ENCODE results near the gene SDE2. TPM values are rescaled to one million over a fixed set of nuclear protein-coding genes. Genes with fewer than 3 reads are reported as not detected.

SDE2 gene
- total RNA-seq, 1 donor from 2014 or later: 20.0 TPM

DNA sequence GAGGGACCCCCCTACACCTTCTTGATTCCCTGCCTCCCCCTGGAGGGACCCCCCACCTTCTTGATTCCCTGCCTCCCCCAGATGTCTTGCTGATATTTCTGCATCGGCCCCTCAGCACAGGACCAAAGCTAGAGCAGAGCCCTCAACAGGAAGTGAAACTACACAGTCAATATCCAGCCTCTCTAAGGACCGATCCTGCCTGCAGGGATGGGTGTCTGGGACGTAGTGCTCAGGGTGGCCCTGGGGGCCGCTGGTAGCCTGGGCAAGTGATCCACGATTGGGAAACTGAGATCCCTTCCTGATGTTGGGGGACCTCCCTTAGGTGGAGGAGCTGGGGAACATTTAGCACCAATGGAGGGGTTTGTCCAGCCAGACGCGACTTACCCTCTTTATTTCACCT lies 54.2 kb downstream of the SDE2 start:
- H3K4me1 Mint-ChIP-seq (ENCODE audit: unreplicated experiment): peaks cover 8% of the 10 kb centered on the region
- H3K36me3 Mint-ChIP-seq (ENCODE audit: unreplicated experiment): no peaks in the 10 kb centered on the region
- peaks cover 32% of the 10 kb centered on the region for H3K27me3 Mint-ChIP-seq (ENCODE audit: unreplicated experiment)
- no peak overlapping the region for H3K4me3 Mint-ChIP-seq (ENCODE audit: unreplicated experiment)
- no peak for TF ChIP-seq CTCF (IDR thresholded peaks at IDR 0.05)
- no peak overlapping the region for H3K27ac Mint-ChIP-seq (ENCODE audit: unreplicated experiment)
- H3K9me3 Mint-ChIP-seq (ENCODE audit: unreplicated experiment): no peaks in the 10 kb centered on the region
- DNase-seq (ENCODE audit: extremely low spot score, unreplicated experiment): no peak

- Mint-ChIP-seq H3K4me3 (ENCODE audit: unreplicated experiment) (no peak overlapping the region), H3K9me3 (ENCODE audit: unreplicated experiment) (no peaks in the 10 kb centered on the region), H3K27ac (ENCODE audit: unreplicated experiment) (no peak overlapping the region), H3K4me1 (ENCODE audit: unreplicated experiment) (peaks cover 8% of the 10 kb centered on the region), H3K27me3 (ENCODE audit: unreplicated experiment) (peaks cover 30% of the 10 kb centered on the region), H3K36me3 (ENCODE audit: unreplicated experiment) (no peaks in the 10 kb centered on the region)
- TF ChIP-seq CTCF (IDR thresholded peaks at IDR 0.05): no peak
- no peak for DNase-seq (ENCODE audit: extremely low spot score, unreplicated experiment)
Observed at GRCh38 chr1:225944387-225944786, 54.8 kb downstream of the SDE2 start.

DNA sequence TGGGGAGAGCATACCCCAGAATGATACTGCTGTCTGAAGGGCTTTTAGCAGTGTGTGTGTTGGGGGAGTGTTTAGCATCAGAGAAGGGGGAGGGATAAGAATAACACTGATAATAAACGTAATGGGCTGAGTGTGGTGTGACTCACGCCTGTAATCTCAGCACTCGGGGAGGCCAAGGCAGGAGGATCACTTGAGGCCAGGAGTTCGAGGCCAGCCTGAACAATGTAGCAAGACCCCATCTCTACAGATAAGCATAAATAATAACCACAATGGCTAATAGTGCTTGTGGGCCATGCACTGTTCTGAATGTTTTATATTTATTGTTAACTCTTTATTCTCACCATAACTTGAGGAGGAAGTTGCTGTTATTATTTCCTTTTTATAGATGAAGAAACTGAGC lies 55.6 kb downstream of the SDE2 start:
- no peak for TF ChIP-seq CTCF (IDR thresholded peaks at IDR 0.05)
- Mint-ChIP-seq H3K4me3 (ENCODE audit: unreplicated experiment) (no peak overlapping the region), H3K9me3 (ENCODE audit: unreplicated experiment) (no peaks in the 10 kb centered on the region), H3K4me1 (ENCODE audit: unreplicated experiment) (peaks cover 8% of the 10 kb centered on the region), H3K27me3 (ENCODE audit: unreplicated experiment) (peaks cover 22% of the 10 kb centered on the region), H3K36me3 (ENCODE audit: unreplicated experiment) (no peaks in the 10 kb centered on the region), H3K27ac (ENCODE audit: unreplicated experiment) (no peak overlapping the region)
- DNase-seq (ENCODE audit: extremely low spot score, unreplicated experiment): no peak

- TF ChIP-seq CTCF (IDR thresholded peaks at IDR 0.05): no peak
- Mint-ChIP-seq H3K27me3 (ENCODE audit: unreplicated experiment) (peaks cover 16% of the 10 kb centered on the region), H3K27ac (ENCODE audit: unreplicated experiment) (no peak overlapping the region), H3K4me3 (ENCODE audit: unreplicated experiment) (no peak overlapping the region), H3K4me1 (ENCODE audit: unreplicated experiment) (peaks cover 8% of the 10 kb centered on the region), H3K9me3 (ENCODE audit: unreplicated experiment) (no peaks in the 10 kb centered on the region), H3K36me3 (ENCODE audit: unreplicated experiment) (no peaks in the 10 kb centered on the region)
- no peak for DNase-seq (ENCODE audit: extremely low spot score, unreplicated experiment)
Observed at GRCh38 chr1:225942574-225942973, 56.6 kb downstream of the SDE2 start.

DNA sequence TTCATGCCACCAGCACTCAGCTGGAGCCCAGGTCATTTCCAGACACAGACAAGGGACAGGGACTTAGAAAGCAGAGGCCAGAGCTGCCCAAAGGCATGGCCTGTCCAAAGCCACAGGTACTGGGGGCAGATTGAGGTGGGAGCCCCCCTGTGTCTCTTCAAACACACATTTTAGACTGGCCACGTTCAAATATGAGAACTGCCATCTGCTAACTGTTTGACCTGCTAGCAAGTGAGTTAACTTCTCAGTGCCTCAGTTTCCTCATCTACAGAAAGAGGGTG lies 57.3 kb downstream of the SDE2 start:
- H3K4me1 Mint-ChIP-seq (ENCODE audit: unreplicated experiment): peaks cover 8% of the 10 kb centered on the region
- DNase-seq (ENCODE audit: extremely low spot score, unreplicated experiment): no peak
- H3K27ac Mint-ChIP-seq (ENCODE audit: unreplicated experiment): peak overlapping the region; percentile 42
- no peaks in the 10 kb centered on the region for H3K36me3 Mint-ChIP-seq (ENCODE audit: unreplicated experiment)
- H3K9me3 Mint-ChIP-seq (ENCODE audit: unreplicated experiment): no peaks in the 10 kb centered on the region
- H3K4me3 Mint-ChIP-seq (ENCODE audit: unreplicated experiment): no peak overlapping the region
- H3K27me3 Mint-ChIP-seq (ENCODE audit: unreplicated experiment): peaks cover 12% of the 10 kb centered on the region
- no peak for TF ChIP-seq CTCF (IDR thresholded peaks at IDR 0.05)

All from osteocyte (in vitro differentiated cells).